HepG2 (cell line): Measurements from ENCODE around the gene DHH. TPM values are rescaled to one million over a fixed set of nuclear protein-coding genes. Genes with fewer than 3 reads are reported as not detected.
A peak's percentile ranks its signal among the peaks of the same experiment; 100 is the strongest.

ENCODE experiments used
- AGO2 ChIP-seq: fragments of 200-400 bp; formaldehyde crosslinking; optimal IDR thresholded peaks from 2 replicates; pipeline ENCODE3; 2017; ENCODE audit warnings: mild to moderate bottlenecking, low read depth, low read length, moderate library complexity
- ATF4 ChIP-seq, 2 experiments: fragments of 450-650 bp in 1 of 2; sonication (generic) in 1 of 2; formaldehyde crosslinking; IDR thresholded peaks; 2 replicates each; pipeline versions ENCODE4 v1.5.0 to v1.8.0; 2020 to 2022; ENCODE audit warnings: mild to moderate bottlenecking in 1 of 2, missing genetic modification reagents in 1 of 2
- DPF2 ChIP-seq: sonication (generic); formaldehyde crosslinking; IDR thresholded peaks from 2 replicates; pipeline ENCODE4 v1.4.0; 2020; ENCODE audit warnings: mild to moderate bottlenecking, low read depth, missing genetic modification reagents, borderline replicate concordance
- HOXA9 ChIP-seq: sonication (generic); formaldehyde crosslinking; IDR thresholded peaks from 2 replicates; pipeline ENCODE4 v1.8.1; 2022; ENCODE audit warnings: missing genetic modification reagents, mild to moderate bottlenecking, moderate library complexity, borderline replicate concordance
- JUN ChIP-seq: sonication (generic); formaldehyde crosslinking; IDR thresholded peaks from 2 replicates; pipeline ENCODE4 v1.4.0; 2020; ENCODE audit warnings: mild to moderate bottlenecking, missing genetic modification reagents
- KLF11 ChIP-seq: IDR thresholded peaks from 2 replicates; pipeline ENCODE4 v1.6.1; 2016; ENCODE audit warnings: missing compliant biosample characterization
- MAFF ChIP-seq: IDR thresholded peaks from 2 replicates; pipeline ENCODE4 v1.6.1; 2011; ENCODE audit warnings: low read depth, low read length, improper control_type of control experiment
- MAFG ChIP-seq: sonication (generic); formaldehyde crosslinking; IDR thresholded peaks from 2 replicates; pipeline ENCODE4 v1.5.1; 2020; ENCODE audit warnings: mild to moderate bottlenecking, missing genetic modification reagents
- PAXIP1 ChIP-seq: sonication (generic); formaldehyde crosslinking; conservative IDR thresholded peaks from 2 replicates; pipeline ENCODE4 v1.4.0; 2020; ENCODE audit warnings: mild to moderate bottlenecking, missing genetic modification reagents, moderate library complexity
- SAFB2 ChIP-seq: sonication (generic); formaldehyde crosslinking; IDR thresholded peaks from 2 replicates; pipeline ENCODE4 v1.5.1; 2020; ENCODE audit warnings: missing genetic modification reagents, low read depth, mild to moderate bottlenecking, borderline replicate concordance
- SATB2 ChIP-seq: sonication (generic); formaldehyde crosslinking; IDR thresholded peaks from 2 replicates; pipeline ENCODE4 v1.5.0; 2020; ENCODE audit warnings: missing genetic modification reagents
- SMARCC2 ChIP-seq: fragments of 450-650 bp; IDR thresholded peaks from 2 replicates; pipeline ENCODE4 v1.6.1; 2017; ENCODE audit warnings: antibody characterized with exemption, mild to moderate bottlenecking
- TCF7 ChIP-seq: sonication (generic); IDR thresholded peaks from 2 replicates; pipeline ENCODE4 v1.6.1; 2016; ENCODE audit warnings: antibody characterized with exemption, low read depth
- ZFP62 ChIP-seq: sonication (generic); formaldehyde crosslinking; IDR thresholded peaks from 2 replicates; pipeline ENCODE4 v1.4.0; 2020; ENCODE audit warnings: missing genetic modification reagents
- ZKSCAN1 ChIP-seq: fragments of 150-350 bp; IDR thresholded peaks from 2 replicates; pipeline ENCODE4 v1.6.1; 2014; ENCODE audit warnings: low read length
- ZNF543 ChIP-seq: sonication (generic); formaldehyde crosslinking; IDR thresholded peaks from 2 replicates; pipeline ENCODE4 v1.4.0; 2020; ENCODE audit warnings: mild to moderate bottlenecking, missing genetic modification reagents
- ZNF577 ChIP-seq: sonication (generic); formaldehyde crosslinking; IDR thresholded peaks from 2 replicates; pipeline ENCODE4 v1.4.0; 2020; ENCODE audit warnings: mild to moderate bottlenecking, low read depth, missing genetic modification reagents, borderline replicate concordance
- ZNF652 ChIP-seq: IDR thresholded peaks from 2 replicates; pipeline ENCODE4 v1.6.1; 2016; ENCODE audit warnings: low read depth, borderline replicate concordance
- ZNF713 ChIP-seq: sonication (generic); formaldehyde crosslinking; IDR thresholded peaks from 2 replicates; pipeline ENCODE4 v1.4.0; 2020; ENCODE audit warnings: mild to moderate bottlenecking, missing genetic modification reagents
- ZNF776 ChIP-seq: sonication (generic); formaldehyde crosslinking; IDR thresholded peaks from 2 replicates; pipeline ENCODE4 v1.4.0; 2020; ENCODE audit warnings: mild to moderate bottlenecking, missing genetic modification reagents
- polyA plus RNA-seq, 8 experiments: library from polyadenylated mRNA; depleted of rRNA in 3 of 8; stranded (reverse) in 7 of 8; unstranded in 1 of 8; fragments of >200 nt; fragmentation: Illumina TruSeq in 4 of 8; extraction: Trizol in 4 of 8; gene quantifications; 2 replicates each; pipeline versions ENCODE4 v1.2.1 to v1.2.3, GENCODE V29; 2011 to 2016; ENCODE audit warnings: low read depth in 4 of 8, missing spikeins in 1 of 8, mixed read lengths in 1 of 8; ENCODE audit not compliant: insufficient read depth in 1 of 8
- total RNA-seq, 5 experiments: library from RNA; depleted of rRNA; stranded (reverse); fragments of >200 nt; fragmentation: Illumina TruSeq; extraction: Trizol; gene quantifications; 2 replicates each; pipeline ENCODE4 v1.2.3, GENCODE V29; 2016; ENCODE audit warnings: low read depth in 1 of 5
- TF ChIP-seq, protein P1 (sequence below): sonication (generic); formaldehyde crosslinking; IDR thresholded peaks from 2 replicates; pipeline ENCODE4 v1.4.0; 2020; ENCODE audit warnings: missing genetic modification reagents

The DHH gene
- total and polyA plus RNA-seq, 2 of the 13 experiments (the other 11 are each of a cell fraction or from before 2014, with no cell fraction given), result not detected

DNA sequence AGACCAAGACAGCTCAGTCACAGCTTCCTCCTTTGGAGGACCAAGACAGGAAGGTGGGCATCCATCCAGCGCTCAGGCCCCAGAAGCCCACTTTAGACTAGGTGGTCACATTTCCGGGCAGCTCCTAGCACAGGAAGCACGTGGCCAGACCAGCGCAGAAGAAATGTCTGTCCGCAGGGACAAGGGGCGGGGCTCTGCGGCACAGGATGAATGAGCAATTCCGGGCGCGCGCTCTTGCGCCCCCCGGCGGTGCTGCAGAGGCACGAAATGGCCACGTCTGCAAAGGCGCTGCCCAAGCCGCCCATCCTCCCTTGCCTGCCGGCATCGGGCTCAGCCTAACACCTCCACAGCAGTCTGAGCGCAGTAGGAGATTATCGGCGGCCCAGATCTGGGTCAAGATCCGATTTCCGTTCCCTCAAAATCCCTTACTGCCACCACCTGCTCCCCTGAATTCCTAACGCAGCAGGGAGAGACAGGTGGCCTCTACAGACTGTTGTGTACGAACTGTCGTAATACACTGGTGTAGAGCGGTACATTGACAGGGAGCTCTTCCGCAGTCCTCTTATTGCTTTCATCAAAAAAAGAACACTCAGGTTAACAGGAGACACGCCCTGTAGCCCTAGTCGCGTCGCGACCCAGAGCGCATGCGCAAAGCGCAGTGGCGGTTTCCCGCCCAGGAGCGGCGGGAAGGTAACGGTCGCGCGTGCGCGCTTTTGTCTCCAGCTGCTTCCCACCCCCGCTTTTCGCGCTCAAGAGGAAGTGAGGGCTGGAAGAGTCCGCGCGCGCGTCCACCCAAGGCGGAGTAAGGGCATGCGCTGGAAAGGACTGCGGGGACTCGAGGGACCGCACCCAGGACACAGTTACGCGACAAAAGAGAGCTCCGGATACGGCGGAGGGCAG, 35.8 kb upstream of the DHH start (continued):
- TF ChIP-seq ZKSCAN1 (0 out of 2 replicates have a peak, but pooled peaks have one; percentile 41), MAFF (0 out of 2 replicates have a peak, but pooled peaks have one; percentile 27), SATB2 (CRISPR knock-in tag) (peak; percentile 32; the same call in 1 of the 2 replicates), ZNF577 (no peak), ZNF776 (peak; percentile 72), ATF4 (CRISPR knock-in tag; IDR thresholded peaks at IDR 0.05) (peak in 1 of 2 experiments; percentile 28; a peak in 2 of 4 replicates), ZNF713 (CRISPR knock-in tag) (peak; percentile 79; the same call in 1 of the 2 replicates), ZNF652 (CRISPR knock-in tag) (no peak), KLF11 (CRISPR knock-in tag) (0 out of 2 replicates have a peak, but pooled peaks have one; percentile 20), SMARCC2 (no peak), ZFP62 (CRISPR knock-in tag) (no peak), PAXIP1 (no peak; the same call in none of the 2 replicates), HOXA9 (peak; percentile 93; the same call in 1 of the 2 replicates), ZNF543 (CRISPR knock-in tag) (peak; percentile 10; the same call in 1 of the 2 replicates), SAFB2 (CRISPR knock-in tag) (peak; percentile 75; the same call in 1 of the 2 replicates), JUN (CRISPR knock-in tag) (0 out of 2 replicates have a peak, but pooled peaks have one; percentile 19), TCF7 (no peak), AGO2 (peak; percentile 99), DPF2 (no peak), MAFG (no peak; the same call in 1 of the 2 replicates)
- TF ChIP-seq, protein P1, sequence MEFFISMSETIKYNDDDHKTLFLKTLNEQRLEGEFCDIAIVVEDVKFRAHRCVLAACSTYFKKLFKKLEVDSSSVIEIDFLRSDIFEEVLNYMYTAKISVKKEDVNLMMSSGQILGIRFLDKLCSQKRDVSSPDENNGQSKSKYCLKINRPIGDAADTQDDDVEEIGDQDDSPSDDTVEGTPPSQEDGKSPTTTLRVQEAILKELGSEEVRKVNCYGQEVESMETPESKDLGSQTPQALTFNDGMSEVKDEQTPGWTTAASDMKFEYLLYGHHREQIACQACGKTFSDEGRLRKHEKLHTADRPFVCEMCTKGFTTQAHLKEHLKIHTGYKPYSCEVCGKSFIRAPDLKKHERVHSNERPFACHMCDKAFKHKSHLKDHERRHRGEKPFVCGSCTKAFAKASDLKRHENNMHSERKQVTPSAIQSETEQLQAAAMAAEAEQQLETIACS (CRISPR knock-in tag), result peak; percentile 70; the same call in 1 of the 2 replicates
